ENCODE results near the gene FCGR3A.

- TF ChIP-seq, protein P1, sequence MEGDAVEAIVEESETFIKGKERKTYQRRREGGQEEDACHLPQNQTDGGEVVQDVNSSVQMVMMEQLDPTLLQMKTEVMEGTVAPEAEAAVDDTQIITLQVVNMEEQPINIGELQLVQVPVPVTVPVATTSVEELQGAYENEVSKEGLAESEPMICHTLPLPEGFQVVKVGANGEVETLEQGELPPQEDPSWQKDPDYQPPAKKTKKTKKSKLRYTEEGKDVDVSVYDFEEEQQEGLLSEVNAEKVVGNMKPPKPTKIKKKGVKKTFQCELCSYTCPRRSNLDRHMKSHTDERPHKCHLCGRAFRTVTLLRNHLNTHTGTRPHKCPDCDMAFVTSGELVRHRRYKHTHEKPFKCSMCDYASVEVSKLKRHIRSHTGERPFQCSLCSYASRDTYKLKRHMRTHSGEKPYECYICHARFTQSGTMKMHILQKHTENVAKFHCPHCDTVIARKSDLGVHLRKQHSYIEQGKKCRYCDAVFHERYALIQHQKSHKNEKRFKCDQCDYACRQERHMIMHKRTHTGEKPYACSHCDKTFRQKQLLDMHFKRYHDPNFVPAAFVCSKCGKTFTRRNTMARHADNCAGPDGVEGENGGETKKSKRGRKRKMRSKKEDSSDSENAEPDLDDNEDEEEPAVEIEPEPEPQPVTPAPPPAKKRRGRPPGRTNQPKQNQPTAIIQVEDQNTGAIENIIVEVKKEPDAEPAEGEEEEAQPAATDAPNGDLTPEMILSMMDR (IDR thresholded peaks at IDR 0.05): no peak
- TF ChIP-seq POLR2A (IDR thresholded peaks at IDR 0.05) (no peak), POLR2AphosphoS5 (IDR thresholded peaks at IDR 0.05) (no peak)
These were observed 54.1 kb downstream of the FCGR3A start for GRCh38 chr1:161495490-161495889.
